Astrocyte (in vitro differentiated cells and primary cell): ENCODE data around the gene PIGQ. TPM values are rescaled to one million over a fixed set of nuclear protein-coding genes. Genes with fewer than 3 reads are reported as not detected.

Experiments
- DNase-seq: peaks from one replicate; pipeline ENCODE4 v3.0.0-alpha.2; 2010; ENCODE audit warnings: low read depth
- FAIRE-seq: peaks from 2 replicates; lab custom pipeline; 2011; peaks lifted over from hg19 to GRCh38; lab: Jason Lieb, UNC
- H2AFZ ChIP-seq: 2 replicates; pipeline ENCODE4 v1.6.0; 2012; ENCODE audit warnings: low read depth, low read length, inconsistent platforms
- H3K27ac ChIP-seq: 2 replicates; pipeline ENCODE4 v1.5.1; 2011; ENCODE audit warnings: low read depth, low read length, inconsistent platforms
- H3K27me3 ChIP-seq: 2 replicates; pipeline ENCODE4 v1.6.0; 2011; ENCODE audit warnings: low read length, inconsistent platforms; ENCODE audit not compliant: insufficient read depth
- H3K36me3 ChIP-seq: 2 replicates; pipeline ENCODE4 v1.5.1; 2011; ENCODE audit warnings: low read length, inconsistent platforms; ENCODE audit not compliant: insufficient read depth
- H3K4me1 ChIP-seq: 2 replicates; pipeline ENCODE4 v1.5.1; 2011; ENCODE audit warnings: low read length, inconsistent platforms; ENCODE audit not compliant: insufficient read depth
- H3K4me2 ChIP-seq: 2 replicates; pipeline ENCODE4 v1.6.0; 2012; ENCODE audit warnings: low read length, inconsistent platforms
- H3K4me3 ChIP-seq: 2 replicates; pipeline ENCODE4 v1.5.1; 2011; ENCODE audit warnings: low read depth, mild to moderate bottlenecking, low read length, inconsistent platforms; ENCODE audit not compliant: insufficient read depth
- H3K79me2 ChIP-seq: 2 replicates; pipeline ENCODE4 v1.6.0; 2012; ENCODE audit warnings: mild to moderate bottlenecking, low read length, inconsistent platforms; ENCODE audit not compliant: insufficient read depth
- H3K9ac ChIP-seq: 2 replicates; pipeline ENCODE4 v1.6.0; 2012; ENCODE audit warnings: mild to moderate bottlenecking, low read length, inconsistent platforms
- H3K9me3 ChIP-seq: 2 replicates; pipeline ENCODE4 v1.5.1; 2012; ENCODE audit warnings: low read depth, mild to moderate bottlenecking, low read length, inconsistent platforms; ENCODE audit not compliant: insufficient read depth
- H4K20me1 ChIP-seq: 2 replicates; pipeline ENCODE4 v1.6.0; 2012; ENCODE audit warnings: low read length, inconsistent platforms; ENCODE audit not compliant: insufficient read depth
- H3K27ac Mint-ChIP-seq: one replicate; pipeline ENCODE4 v1.8.0; 2021; ENCODE audit warnings: mild to moderate bottlenecking, mixed read lengths; ENCODE audit not compliant: unreplicated experiment
- H3K27me3 Mint-ChIP-seq: one replicate; pipeline ENCODE4 v1.8.0; 2021; ENCODE audit warnings: low read depth, mixed read lengths; ENCODE audit not compliant: unreplicated experiment
- H3K36me3 Mint-ChIP-seq: one replicate; pipeline ENCODE4 v1.8.0; 2021; ENCODE audit warnings: low read depth, mixed read lengths; ENCODE audit not compliant: unreplicated experiment
- H3K4me1 Mint-ChIP-seq: one replicate; pipeline ENCODE4 v1.8.0; 2021; ENCODE audit warnings: low read depth, mixed read lengths; ENCODE audit not compliant: unreplicated experiment
- H3K4me3 Mint-ChIP-seq: one replicate; pipeline ENCODE4 v1.8.0; 2021; ENCODE audit warnings: mild to moderate bottlenecking, moderate library complexity, mixed read lengths; ENCODE audit not compliant: unreplicated experiment
- H3K9me3 Mint-ChIP-seq: one replicate; pipeline ENCODE4 v1.8.0; 2021; ENCODE audit warnings: mild to moderate bottlenecking, mixed read lengths; ENCODE audit not compliant: unreplicated experiment
- CTCF ChIP-seq: IDR thresholded peaks from 2 replicates; pipeline ENCODE4 v1.5.1; 2011; ENCODE audit warnings: low read depth, mild to moderate bottlenecking, inconsistent platforms, low read length, moderate library complexity; ENCODE audit not compliant: insufficient read depth
- EZH2 ChIP-seq: IDR thresholded peaks from 2 replicates; pipeline ENCODE4 v1.6.1; 2012; ENCODE audit warnings: mild to moderate bottlenecking, low read length, inconsistent platforms; ENCODE audit not compliant: insufficient read depth
- total RNA-seq: library from RNA; stranded (reverse); gene quantifications from 2 replicates; pipeline ENCODE4 v1.2.1, GENCODE V29; 2021

PIGQ gene
- total RNA-seq, 1 donor from 2014 or later = 22.4 TPM

GRCh38 chr16:593807-594206 lies 24.0 kb downstream of the PIGQ start:
- Mint-ChIP-seq H3K9me3 (no peaks in the 10 kb centered on the region), H3K27ac (peak overlapping the region; percentile 18), H3K36me3 (peaks cover 12% of the 10 kb centered on the region), H3K4me1 (peaks cover 6% of the 10 kb centered on the region), H3K4me3 (no peak overlapping the region), H3K27me3 (no peaks in the 10 kb centered on the region)
- Histone ChIP-seq H3K27me3 (no peaks in the 10 kb centered on the region), H3K9me3 (no peaks in the 10 kb centered on the region), H4K20me1 (peaks cover 69% of the 10 kb centered on the region), H3K4me1 (peaks cover 8% of the 10 kb centered on the region), H3K36me3 (no peaks in the 10 kb centered on the region), H3K4me2 (no peak overlapping the region), H3K79me2 (peaks cover 68% of the 10 kb centered on the region), H3K4me3 (no peak overlapping the region), H3K9ac (no peak overlapping the region), H2AFZ (no peak overlapping the region), H3K27ac (no peak overlapping the region)
- DNase-seq (no peak), FAIRE-seq (no peak)
- TF ChIP-seq CTCF (no peak), EZH2 (no peak)

- no peak overlapping the region for H2AFZ ChIP-seq
- no peaks in the 10 kb centered on the region for H3K9me3 ChIP-seq
- Mint-ChIP-seq H3K27me3 (no peaks in the 10 kb centered on the region), H3K4me1 (peaks cover 6% of the 10 kb centered on the region), H3K36me3 (peaks cover 15% of the 10 kb centered on the region), H3K4me3 (no peak overlapping the region), H3K9me3 (no peaks in the 10 kb centered on the region), H3K27ac (no peak overlapping the region)
- no peak overlapping the region for H3K4me2 ChIP-seq
- no peak overlapping the region for H3K4me3 ChIP-seq
- H3K4me1 ChIP-seq = peaks cover 8% of the 10 kb centered on the region
- H3K79me2 ChIP-seq = peaks cover 74% of the 10 kb centered on the region
- no peak for TF ChIP-seq CTCF
- no peak for TF ChIP-seq EZH2
- H4K20me1 ChIP-seq = peaks cover 75% of the 10 kb centered on the region
- DNase-seq (no peak), FAIRE-seq (no peak)
- no peak overlapping the region for H3K9ac ChIP-seq
- H3K27ac ChIP-seq = no peak overlapping the region
- H3K36me3 ChIP-seq = no peaks in the 10 kb centered on the region
- H3K27me3 ChIP-seq = no peaks in the 10 kb centered on the region
These were observed 25.3 kb downstream of the PIGQ start for GRCh38 chr16:595094-595528.

- Mint-ChIP-seq H3K9me3 (no peaks in the 10 kb centered on the region), H3K27ac (no peak overlapping the region), H3K4me3 (no peak overlapping the region), H3K27me3 (no peaks in the 10 kb centered on the region), H3K4me1 (peaks cover 1% of the 10 kb centered on the region), H3K36me3 (peaks cover 15% of the 10 kb centered on the region)
- Histone ChIP-seq H3K4me3 (no peak overlapping the region), H3K79me2 (peaks cover 64% of the 10 kb centered on the region), H4K20me1 (peaks cover 74% of the 10 kb centered on the region), H3K36me3 (no peaks in the 10 kb centered on the region), H3K27ac (no peak overlapping the region), H3K9me3 (no peaks in the 10 kb centered on the region), H3K27me3 (no peaks in the 10 kb centered on the region), H3K4me1 (peaks cover 2% of the 10 kb centered on the region), H3K4me2 (no peak overlapping the region), H2AFZ (no peak overlapping the region), H3K9ac (no peak overlapping the region)
- FAIRE-seq = no peak
- TF ChIP-seq EZH2 (no peak), CTCF (no peak)
- DNase-seq = no peak
These were observed 26.4 kb downstream of the PIGQ start for GRCh38 chr16:595942-596735.
